ENCODE data around the gene SCG5.

Gene SCG5

GRCh38 chr15:32692286-32692685, 50.8 kb downstream of the SCG5 start:
- no peak for DNase-seq (ENCODE audit: low spot score)

GRCh38 chr15:32694222-32694983, 52.9 kb downstream of the SCG5 start:
- DNase-seq (ENCODE audit: low spot score), result no peak

- no peak for DNase-seq (ENCODE audit: low spot score)
Observed at GRCh38 chr15:32698773-32699390, 57.4 kb downstream of the SCG5 start.

GRCh38 chr15:32700501-32701150, 59.1 kb downstream of the SCG5 start:
- no peak for DNase-seq (ENCODE audit: low spot score)

- DNase-seq (ENCODE audit: low spot score), result no peak
Observed at GRCh38 chr15:32701863-32702262, 60.4 kb downstream of the SCG5 start.

- DNase-seq (ENCODE audit: low spot score), result no peak
Observed at GRCh38 chr15:32704395-32704981, 63.0 kb downstream of the SCG5 start.

GRCh38 chr15:32705446-32705845, 63.9 kb downstream of the SCG5 start:
- no peak for DNase-seq (ENCODE audit: low spot score)

GRCh38 chr15:32706704-32707103, 65.2 kb downstream of the SCG5 start:
- no peak for DNase-seq (ENCODE audit: low spot score)

GRCh38 chr15:32707436-32707835, 65.9 kb downstream of the SCG5 start:
- DNase-seq (ENCODE audit: low spot score), result no peak

- DNase-seq (ENCODE audit: low spot score), result no peak
Observed at GRCh38 chr15:32709295-32710033, 68.0 kb downstream of the SCG5 start.

GRCh38 chr15:32715276-32715675, 73.8 kb downstream of the SCG5 start:
- DNase-seq (ENCODE audit: low spot score), result no peak

GRCh38 chr15:32716216-32716914, 74.9 kb downstream of the SCG5 start:
- DNase-seq (ENCODE audit: low spot score), result no peak

GRCh38 chr15:32716915-32717425, 75.5 kb downstream of the SCG5 start:
- no peak for DNase-seq (ENCODE audit: low spot score)

- no peak for DNase-seq (ENCODE audit: low spot score)
Observed at GRCh38 chr15:32717426-32718226, 76.1 kb downstream of the SCG5 start, which contains the start of gene GREM1. TSS of gene GREM1 (plus strand) at chr15:32718004. CDS start at chr15:32730691, 12,687 bp downstream.

- DNase-seq (ENCODE audit: low spot score), result no peak
Observed at GRCh38 chr15:32718227-32718820, 76.8 kb downstream of the SCG5 start.

GRCh38 chr15:32718821-32719716, 77.6 kb downstream of the SCG5 start:
- no peak for DNase-seq (ENCODE audit: low spot score)

- no peak for DNase-seq (ENCODE audit: low spot score)
Observed at GRCh38 chr15:32721596-32721995, 80.1 kb downstream of the SCG5 start.

- no peak for DNase-seq (ENCODE audit: low spot score)
Observed at GRCh38 chr15:32722136-32722535, 80.6 kb downstream of the SCG5 start.

Measured in hematopoietic multipotent progenitor cell treated with erythropoietin and hydrocortisone succinate and interleukin-3 and kit ligand, for 17 days (in vitro differentiated cells).